ENCODE measurements around the gene LGALS1. TPM values are rescaled to one million over a fixed set of nuclear protein-coding genes. Genes with fewer than 3 reads are reported as not detected.

LGALS1 gene
- total RNA-seq, 5 donors from 2014 or later (not counting 1 experiment from before 2014, with no cell fraction given) = 39.5 to 206 (median 99.2) TPM

- peak overlapping the region; percentile 77 for H3K27ac ChIP-seq (ENCODE audit: low read length)
- no peaks in the 10 kb centered on the region for H3K27me3 Mint-ChIP-seq
- H3K4me1 Mint-ChIP-seq = peaks cover 59 to 77% (median 65%) of the 10 kb centered on the region in 3 donors
- H3K4me1 ChIP-seq (ENCODE audit: control insufficient read depth in 1 of 2, extremely low read depth in 1 of 2, insufficient read depth in 2 of 2, low read length in 2 of 2) = peaks cover 28 to 94% of the 10 kb centered on the region in 2 experiments
- H3K9me3 Mint-ChIP-seq = no peaks in the 10 kb centered on the region
- ATAC-seq (replicated peaks in 1 of 4) = peak; percentile 79 to 87 (median 86)
- H3K4me3 ChIP-seq (ENCODE audit: control insufficient read depth in 1 of 2, extremely low read depth in 1 of 2, low read length in 1 of 2) = peak overlapping the region in 1 of 2 donors; percentile 20
- H3K27ac Mint-ChIP-seq = peak overlapping the region; percentile 93 to 95
- WGBS (ENCODE audit: insufficient coverage) = 0% methylated on average over 1 of the region's 6 CpGs
- ChIA-PET CTCF (interaction anchor here (0.6 to 2.5 kb wide), 8 partner anchors 8 to 236 kb away, joined by 3 to 12 read pairs (median 3); partner anchors contain the start of genes GGA1 (in 1 of the 2) and SH3BP1 (in 1 of the 2)), POLR2A (interaction anchor here (1.0 to 1.7 kb wide), 2 partner anchors 16 to 18 kb away, joined by 4 read pairs; no protein-coding TSS in a partner anchor)
- peaks cover 3 to 33% of the 10 kb centered on the region in 2 donors for H3K36me3 ChIP-seq (ENCODE audit: control insufficient read depth in 2 of 2, extremely low read depth in 1 of 2, insufficient read depth in 1 of 2, low read length in 1 of 2)
- H3K4me3 Mint-ChIP-seq = peak overlapping the region; percentile 43 to 78 (median 46)
- H3K9me3 ChIP-seq = no peaks in the 10 kb centered on the region
- DNase-seq = peak; percentile 44 to 78 (median 59)
- peaks cover 7% of the 10 kb centered on the region for H3K36me3 Mint-ChIP-seq
- H3K27me3 ChIP-seq (replicated peaks in 1 of 2; ENCODE audit: control insufficient read depth in 2 of 2, extremely low read depth in 1 of 2, insufficient read depth in 2 of 2, low read length in 1 of 2) = no peaks in the 10 kb centered on the region
Observed at GRCh38 chr22:37627545-37627944, 47.9 kb upstream of the LGALS1 start.

- DNase-seq (no peak), ATAC-seq (replicated peaks in 1 of 4) (no peak)
- Mint-ChIP-seq H3K27ac (peak overlapping the region; percentile 93 to 95), H3K4me3 (peak overlapping the region in 1 of 3 donors; percentile 78), H3K4me1 (peaks cover 63 to 79% (median 70%) of the 10 kb centered on the region in 3 donors), H3K27me3 (no peaks in the 10 kb centered on the region), H3K9me3 (no peaks in the 10 kb centered on the region), H3K36me3 (peaks cover 4% of the 10 kb centered on the region)
- ChIA-PET CTCF (interaction anchor here (0.5 to 2.5 kb wide), 2 partner anchors 14 to 301 kb away, joined by 3 to 12 read pairs; no protein-coding TSS in a partner anchor), POLR2A (no interaction called here)
- peaks cover 3 to 30% of the 10 kb centered on the region in 2 donors for H3K36me3 ChIP-seq (ENCODE audit: control insufficient read depth in 2 of 2, extremely low read depth in 1 of 2, insufficient read depth in 1 of 2, low read length in 1 of 2)
- H3K27ac ChIP-seq (ENCODE audit: low read length) = peak overlapping the region; percentile 77
- 94% methylated on average over 8 of the region's 8 CpGs for WGBS (ENCODE audit: insufficient coverage)
- no peaks in the 10 kb centered on the region for H3K27me3 ChIP-seq (replicated peaks in 1 of 2; ENCODE audit: control insufficient read depth in 2 of 2, extremely low read depth in 1 of 2, insufficient read depth in 2 of 2, low read length in 1 of 2)
- peaks cover 37 to 99% of the 10 kb centered on the region in 2 experiments for H3K4me1 ChIP-seq (ENCODE audit: control insufficient read depth in 1 of 2, extremely low read depth in 1 of 2, insufficient read depth in 2 of 2, low read length in 2 of 2)
- no peak overlapping the region for H3K4me3 ChIP-seq (ENCODE audit: control insufficient read depth in 1 of 2, extremely low read depth in 1 of 2, low read length in 1 of 2)
- H3K9me3 ChIP-seq = no peaks in the 10 kb centered on the region
Observed at GRCh38 chr22:37628830-37629229, 46.6 kb upstream of the LGALS1 start.

GRCh38 chr22:37629928-37630327 lies 45.5 kb upstream of the LGALS1 start:
- peak overlapping the region; percentile 77 for H3K27ac ChIP-seq (ENCODE audit: low read length)
- peak overlapping the region; percentile 15 to 93 for H3K27ac Mint-ChIP-seq

GRCh38 chr22:37630839-37631435 lies 44.5 kb upstream of the LGALS1 start:
- WGBS (ENCODE audit: insufficient coverage) = 94% methylated on average over 7 of the region's 9 CpGs
- H3K36me3 Mint-ChIP-seq = no peaks in the 10 kb centered on the region
- H3K27me3 Mint-ChIP-seq = no peaks in the 10 kb centered on the region
- H3K4me3 Mint-ChIP-seq = no peak overlapping the region
- Histone ChIP-seq H3K4me1 (ENCODE audit: control insufficient read depth in 1 of 2, extremely low read depth in 1 of 2, insufficient read depth in 2 of 2, low read length in 2 of 2) (peaks cover 45 to 99% of the 10 kb centered on the region in 2 experiments), H3K36me3 (ENCODE audit: control insufficient read depth in 2 of 2, extremely low read depth in 1 of 2, insufficient read depth in 1 of 2, low read length in 1 of 2) (peaks cover 3 to 19% of the 10 kb centered on the region in 2 donors), H3K9me3 (no peaks in the 10 kb centered on the region), H3K27ac (ENCODE audit: low read length) (peak overlapping the region; percentile 88), H3K4me3 (ENCODE audit: control insufficient read depth in 1 of 2, extremely low read depth in 1 of 2, low read length in 1 of 2) (no peak overlapping the region), H3K27me3 (replicated peaks in 1 of 2; ENCODE audit: control insufficient read depth in 2 of 2, extremely low read depth in 1 of 2, insufficient read depth in 2 of 2, low read length in 1 of 2) (no peaks in the 10 kb centered on the region)
- DNase-seq (no peak), ATAC-seq (replicated peaks in 1 of 4) (no peak)
- CTCF ChIA-PET = interaction anchor here (0.6 to 2.0 kb wide), 6 partner anchors 11 to 46 kb away, joined by 3 to 9 read pairs (median 5); partner anchors contain the start of gene GGA1 (in 1 of the 2)
- H3K9me3 Mint-ChIP-seq = no peaks in the 10 kb centered on the region
- POLR2A ChIA-PET = interaction anchor here in 1 of 2 donors (0.6 kb wide), 1 partner anchor 296 kb away, joined by 3 read pairs; no protein-coding TSS in a partner anchor
- H3K4me1 Mint-ChIP-seq = peaks cover 66 to 80% (median 67%) of the 10 kb centered on the region in 3 donors
- peak overlapping the region; percentile 76 to 93 for H3K27ac Mint-ChIP-seq

More at GRCh38 chr22:37629928-37630327, 45.5 kb upstream of the LGALS1 start:
- Mint-ChIP-seq H3K4me3 (no peak overlapping the region), H3K4me1 (peaks cover 68 to 80% (median 72%) of the 10 kb centered on the region in 3 donors), H3K9me3 (no peaks in the 10 kb centered on the region), H3K36me3 (peaks cover 4% of the 10 kb centered on the region), H3K27me3 (no peaks in the 10 kb centered on the region)
- H3K4me1 ChIP-seq (ENCODE audit: control insufficient read depth in 1 of 2, extremely low read depth in 1 of 2, insufficient read depth in 2 of 2, low read length in 2 of 2) = peaks cover 46 to 99% of the 10 kb centered on the region in 2 experiments
- ATAC-seq (replicated peaks in 1 of 4) = no peak
- ChIA-PET POLR2A (no interaction called here), CTCF (interaction anchor here (0.8 to 2.0 kb wide), 2 partner anchors 13 kb away, joined by 3 to 5 read pairs; no protein-coding TSS in a partner anchor)
- no peak overlapping the region for H3K4me3 ChIP-seq (ENCODE audit: control insufficient read depth in 1 of 2, extremely low read depth in 1 of 2, low read length in 1 of 2)
- no peaks in the 10 kb centered on the region for H3K27me3 ChIP-seq (replicated peaks in 1 of 2; ENCODE audit: control insufficient read depth in 2 of 2, extremely low read depth in 1 of 2, insufficient read depth in 2 of 2, low read length in 1 of 2)
- no peak for DNase-seq
- WGBS (ENCODE audit: insufficient coverage) = 84% methylated on average over 10 of the region's 10 CpGs
- H3K9me3 ChIP-seq = no peaks in the 10 kb centered on the region
- peaks cover 3 to 23% of the 10 kb centered on the region in 2 donors for H3K36me3 ChIP-seq (ENCODE audit: control insufficient read depth in 2 of 2, extremely low read depth in 1 of 2, insufficient read depth in 1 of 2, low read length in 1 of 2)

- Histone ChIP-seq H3K27ac (ENCODE audit: low read length) (peak overlapping the region; percentile 88), H3K27me3 (replicated peaks in 1 of 2; ENCODE audit: control insufficient read depth in 2 of 2, extremely low read depth in 1 of 2, insufficient read depth in 2 of 2, low read length in 1 of 2) (no peaks in the 10 kb centered on the region), H3K36me3 (ENCODE audit: control insufficient read depth in 2 of 2, extremely low read depth in 1 of 2, insufficient read depth in 1 of 2, low read length in 1 of 2) (peaks cover 3 to 19% of the 10 kb centered on the region in 2 donors), H3K9me3 (no peaks in the 10 kb centered on the region), H3K4me1 (ENCODE audit: control insufficient read depth in 1 of 2, extremely low read depth in 1 of 2, insufficient read depth in 2 of 2, low read length in 2 of 2) (peaks cover 41 to 99% of the 10 kb centered on the region in 2 experiments), H3K4me3 (ENCODE audit: control insufficient read depth in 1 of 2, extremely low read depth in 1 of 2, low read length in 1 of 2) (peak overlapping the region in 1 of 2 donors; percentile 35)
- Mint-ChIP-seq H3K27me3 (no peaks in the 10 kb centered on the region), H3K4me1 (peaks cover 66 to 80% (median 67%) of the 10 kb centered on the region in 3 donors), H3K27ac (peak overlapping the region; percentile 76 to 93), H3K4me3 (peak overlapping the region in 2 of 3 donors; percentile 37 to 41), H3K36me3 (no peaks in the 10 kb centered on the region), H3K9me3 (no peaks in the 10 kb centered on the region)
- ChIA-PET POLR2A (interaction anchor here in 1 of 2 donors (0.6 kb wide), 1 partner anchor 296 kb away, joined by 3 read pairs; no protein-coding TSS in a partner anchor), CTCF (interaction anchor here (0.6 to 2.0 kb wide), 6 partner anchors 10 to 46 kb away, joined by 3 to 9 read pairs (median 5); partner anchors contain the start of gene GGA1 (in 1 of the 2))
- ATAC-seq (replicated peaks in 1 of 4) (no peak), DNase-seq (peak in 6 of 35 experiments; percentile 18 to 61 (median 36))
- WGBS (ENCODE audit: insufficient coverage) = 83% methylated on average over 18 of the region's 19 CpGs
Observed at GRCh38 chr22:37631448-37632173, 43.8 kb upstream of the LGALS1 start.
